GM19467 (cell line): Measurements from ENCODE around the gene OR2V1.
A peak's percentile ranks its signal among the peaks of the same experiment; 100 is the strongest.
"Not testable (repeated sequence)": the region's sequence is repeated elsewhere in the genome, so short reads cannot be mapped to it uniquely, and the experiment has no call there.

Experiments
- ATAC-seq: cut with Tn5 transposase; IDR thresholded peaks from one replicate; pipeline ENCODE4 v1.9.1; 2021; ENCODE audit warnings: mild to moderate bottlenecking, moderate library complexity; ENCODE audit not compliant: unreplicated experiment

The OR2V1 gene, protein sequence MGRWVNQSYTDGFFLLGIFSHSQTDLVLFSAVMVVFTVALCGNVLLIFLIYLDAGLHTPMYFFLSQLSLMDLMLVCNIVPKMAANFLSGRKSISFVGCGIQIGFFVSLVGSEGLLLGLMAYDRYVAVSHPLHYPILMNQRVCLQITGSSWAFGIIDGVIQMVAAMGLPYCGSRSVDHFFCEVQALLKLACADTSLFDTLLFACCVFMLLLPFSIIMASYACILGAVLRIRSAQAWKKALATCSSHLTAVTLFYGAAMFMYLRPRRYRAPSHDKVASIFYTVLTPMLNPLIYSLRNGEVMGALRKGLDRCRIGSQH

DNA sequence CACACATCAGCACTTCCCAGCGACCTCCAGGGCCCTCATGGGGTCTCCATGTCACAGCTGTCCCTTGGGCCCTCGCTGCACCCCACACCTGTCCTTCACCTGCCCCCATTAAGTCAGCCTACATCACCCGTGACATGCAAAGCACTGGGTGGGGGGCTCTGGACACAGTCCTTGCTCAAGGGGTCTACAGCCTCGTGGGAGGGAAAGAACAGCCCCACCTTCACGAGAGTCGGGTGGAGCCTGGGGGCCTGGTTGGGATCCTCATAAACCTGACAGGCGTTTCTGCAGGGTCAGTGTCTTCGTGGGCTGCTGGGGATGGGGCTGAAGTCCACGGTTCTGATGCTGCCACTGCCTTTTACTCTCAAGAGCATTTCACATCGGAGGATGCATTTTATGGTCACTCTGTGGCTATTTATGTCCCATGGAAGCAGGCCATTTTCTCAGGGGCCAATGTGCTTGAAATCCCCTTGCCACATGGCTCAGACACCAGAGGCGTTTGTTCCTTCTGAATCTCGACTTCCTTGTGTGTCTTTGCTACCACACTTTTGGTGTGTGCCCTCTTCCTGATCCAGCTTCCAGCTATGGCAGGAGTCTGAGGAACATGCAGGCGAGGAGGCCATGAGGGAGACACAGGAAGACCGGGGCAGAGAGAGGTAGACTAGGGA, at the start of gene OR2V1:
Gene OR2V1 (minus strand): TSS at position 338 of the 665 bp plus-strand sequence. CDS start 5,865 bp downstream, outside the sequence.
- no peak for ATAC-seq

DNA sequence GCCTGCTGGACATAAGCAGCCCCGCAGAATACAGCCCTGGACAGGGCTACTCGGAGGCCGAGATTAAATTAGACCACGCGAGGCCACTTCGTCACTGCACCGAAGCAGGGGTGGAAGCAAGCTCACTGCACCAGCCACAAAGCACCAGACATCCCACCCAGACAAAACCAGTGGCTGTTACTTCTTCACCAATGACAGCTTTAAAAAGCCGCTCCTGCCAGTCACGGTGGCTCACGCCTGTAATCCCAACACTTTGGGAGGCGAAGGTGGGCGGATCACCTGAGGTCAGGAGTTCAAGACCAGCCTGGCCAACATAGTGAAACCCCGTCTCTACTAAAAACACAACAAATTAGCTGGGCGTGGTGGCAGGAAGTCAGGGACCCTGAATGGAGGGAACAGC, 46.6 kb upstream of the OR2V1 start:
- ATAC-seq, result not testable (repeated sequence)

DNA sequence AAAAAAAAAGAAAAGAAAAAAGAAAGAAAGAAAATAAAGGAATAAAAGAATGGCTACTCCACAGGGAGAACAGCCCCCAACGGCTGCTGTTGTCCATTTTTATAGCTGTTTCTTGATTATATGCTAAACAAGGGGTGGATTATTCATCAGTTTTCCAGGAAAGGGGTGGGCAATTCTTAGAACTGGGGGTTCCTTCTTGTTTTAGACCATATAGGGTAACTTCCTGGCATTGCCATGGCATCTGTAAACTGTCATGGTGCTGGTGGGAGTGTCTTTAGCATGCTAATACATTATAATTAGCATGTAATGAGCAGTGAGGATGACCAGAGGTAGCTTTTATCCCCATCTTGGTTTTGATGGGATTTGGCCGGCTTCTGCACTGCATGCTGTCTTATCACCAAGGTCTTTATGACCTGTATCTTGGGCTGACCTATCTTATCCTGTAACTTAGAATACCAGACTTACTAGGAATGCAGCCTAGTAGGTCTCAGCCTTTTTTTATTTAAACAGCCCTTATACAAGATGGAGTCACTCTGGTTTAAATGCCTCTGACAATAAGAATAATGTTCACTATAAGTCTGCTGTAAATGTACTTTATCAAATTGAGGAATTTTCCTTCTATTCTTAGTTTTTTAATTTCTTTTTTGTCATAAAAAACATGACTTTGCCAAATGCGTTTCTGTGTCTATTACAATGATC, 45.4 kb upstream of the OR2V1 start:
- no peak for ATAC-seq

DNA sequence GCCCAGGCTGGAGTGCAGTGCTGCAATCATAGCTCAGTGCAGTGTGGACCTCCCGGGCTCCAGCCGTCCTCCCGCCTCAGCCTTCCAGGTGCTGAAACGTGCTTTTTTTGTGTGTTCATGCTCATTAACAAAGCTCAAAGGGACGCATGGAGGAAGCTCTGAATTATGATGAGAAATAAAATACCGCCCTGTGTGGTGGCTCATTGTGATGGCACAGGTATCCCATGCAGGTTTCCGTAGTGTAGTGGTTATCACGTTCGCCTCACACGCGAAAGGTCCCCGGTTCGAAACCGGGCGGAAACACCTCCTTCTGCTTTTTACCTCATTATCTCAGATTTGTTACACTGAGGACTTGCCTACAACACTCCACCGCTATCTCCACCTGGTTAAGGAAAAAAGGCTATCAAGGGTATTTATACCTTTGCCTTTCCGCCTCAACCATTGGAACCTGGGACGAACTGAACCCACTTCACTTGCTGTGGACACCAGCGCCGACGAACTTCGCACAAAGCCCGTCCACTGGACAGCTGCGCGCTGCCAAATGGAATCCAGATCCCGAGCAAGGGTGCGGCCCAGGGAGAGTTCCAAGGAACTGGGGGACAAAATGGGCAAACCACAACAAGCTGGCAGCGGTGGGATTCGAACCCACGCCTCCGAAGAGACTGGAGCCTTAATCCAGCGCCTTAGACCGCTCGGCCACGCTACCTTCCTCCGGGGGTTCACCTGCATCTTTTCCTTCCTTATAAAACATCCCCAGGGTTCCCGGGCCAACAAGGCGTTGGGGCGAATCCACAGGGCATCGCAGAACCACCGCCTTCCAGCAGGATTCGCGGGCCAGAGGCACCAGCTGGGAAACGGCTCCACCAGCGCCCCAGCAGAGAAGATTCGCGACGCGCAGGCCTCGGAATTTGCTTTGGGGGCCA, 42.7 kb upstream of the OR2V1 start:
- ATAC-seq, result peak; percentile 52

DNA sequence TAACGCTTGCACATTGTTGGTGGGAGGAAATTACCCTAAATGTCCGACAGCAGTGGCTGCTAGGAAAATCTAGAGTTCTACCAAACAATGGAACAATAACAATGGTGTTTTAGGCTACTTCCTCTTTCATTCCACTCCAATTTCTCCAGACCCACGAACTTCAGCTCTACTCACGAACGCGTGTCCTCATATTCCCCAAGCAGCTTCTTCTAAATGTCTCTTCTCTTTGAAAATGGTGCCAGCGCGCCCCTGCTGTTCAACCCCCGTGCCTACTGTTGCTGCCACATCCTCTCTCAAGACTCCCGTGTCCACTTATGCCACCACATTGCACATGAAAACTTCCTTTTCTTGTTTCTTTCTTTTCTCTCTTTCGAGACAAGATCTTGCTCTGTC, 42.1 kb upstream of the OR2V1 start:
- peak; percentile 31 for ATAC-seq

DNA sequence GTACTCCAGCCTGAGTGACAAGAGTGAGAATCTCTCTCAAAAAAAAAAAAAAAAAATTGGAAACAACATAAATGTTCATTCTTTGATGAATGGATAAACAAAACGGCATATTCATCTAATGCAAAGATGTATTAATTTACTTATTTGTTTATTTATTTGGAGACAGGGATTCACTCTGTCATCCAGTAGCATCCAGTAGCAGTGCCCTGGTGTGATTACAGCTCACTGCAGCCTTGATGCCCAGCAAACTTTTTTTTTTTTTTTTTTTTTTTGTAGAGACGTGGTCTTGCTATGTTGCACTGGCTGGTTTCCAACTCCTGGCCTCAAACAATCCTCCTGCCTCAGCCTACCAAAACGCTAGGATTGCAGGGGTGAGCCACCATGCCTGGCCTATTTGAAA, 40.8 kb upstream of the OR2V1 start:
- ATAC-seq, result no peak

DNA sequence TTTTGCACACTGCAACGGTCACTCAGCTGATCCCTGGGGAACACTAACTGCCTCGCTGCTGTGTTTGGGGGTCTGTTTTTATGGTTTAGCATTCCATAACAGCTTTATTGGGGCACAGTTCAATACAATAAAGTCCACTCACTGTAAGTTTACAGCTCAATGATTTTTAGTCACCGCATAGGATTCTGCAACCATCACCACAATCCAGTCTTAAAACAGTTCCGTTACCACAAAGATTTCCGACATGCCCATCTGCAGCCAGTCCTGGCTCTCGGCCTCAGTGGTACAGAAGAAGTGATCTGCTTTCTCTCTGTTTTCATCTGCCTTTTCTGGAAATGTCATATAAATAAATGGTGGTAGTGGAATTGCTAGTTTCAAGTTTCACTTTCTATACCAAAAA, 40.0 kb upstream of the OR2V1 start:
- ATAC-seq, result no peak

DNA sequence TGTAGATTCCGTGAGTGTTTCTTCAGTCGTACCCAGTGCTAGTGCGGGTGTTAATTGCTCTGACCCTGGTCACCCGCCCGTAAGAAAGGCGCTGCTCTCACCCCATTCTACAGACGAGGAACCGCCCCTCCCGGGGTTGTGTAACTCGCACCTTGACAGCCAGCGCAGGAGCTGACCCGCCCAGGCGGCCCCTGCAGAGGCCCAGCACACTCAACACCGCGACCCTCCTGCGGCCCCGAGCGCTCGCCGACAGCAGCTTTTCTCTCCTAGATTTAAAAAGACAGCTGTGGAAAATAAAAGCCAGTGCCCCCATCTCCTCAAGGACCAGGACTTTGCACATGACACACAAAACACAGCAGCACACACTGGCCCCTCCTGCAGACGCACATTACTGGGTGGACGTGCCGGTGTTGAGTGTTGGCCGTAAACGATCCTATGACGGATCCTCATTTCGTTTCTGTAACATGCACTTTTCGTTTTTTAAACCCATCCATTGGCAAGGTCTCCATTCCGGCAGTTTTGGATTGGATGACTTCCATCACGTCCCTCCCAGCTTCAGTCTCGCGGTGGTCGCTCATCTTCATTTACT, 39.4 kb upstream of the OR2V1 start:
- no peak for ATAC-seq

DNA sequence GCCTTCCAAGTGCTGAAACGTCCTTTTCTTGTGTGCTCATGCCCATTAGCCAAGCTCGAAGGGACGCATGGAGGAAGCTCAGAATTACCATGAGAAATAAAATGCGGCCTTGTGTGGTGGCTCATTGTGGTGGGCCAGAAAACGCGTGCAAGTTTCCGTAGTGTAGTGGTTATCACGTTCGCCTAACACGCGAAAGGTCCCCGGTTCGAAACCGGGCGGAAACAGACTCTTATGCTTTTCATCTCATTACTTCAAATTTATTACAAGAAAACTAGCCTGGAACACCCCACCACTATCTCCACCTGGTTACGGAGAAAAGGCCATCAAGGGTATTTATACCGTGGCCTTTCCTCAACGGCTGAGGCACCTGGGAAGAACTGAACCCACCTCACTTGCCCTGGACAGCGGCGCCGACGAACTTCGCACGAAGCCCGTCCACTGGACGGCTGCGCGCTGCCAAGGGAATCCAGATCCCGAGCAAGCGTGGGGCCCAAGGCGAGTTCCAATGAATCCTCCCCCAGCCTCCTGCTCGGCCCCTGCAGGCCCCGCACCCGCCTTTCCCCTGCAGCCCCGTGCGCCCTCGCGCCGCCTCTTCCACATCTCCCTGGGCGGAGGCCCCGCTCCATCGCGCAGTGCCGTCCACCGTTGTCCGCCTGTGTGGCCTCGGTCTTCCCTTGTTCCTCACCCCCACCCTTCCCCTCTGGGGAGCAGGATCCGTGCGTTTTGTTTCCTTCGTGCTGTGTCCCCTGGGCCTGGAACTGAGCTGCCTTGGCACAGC, 38.7 kb upstream of the OR2V1 start:
- ATAC-seq, result peak; percentile 51

DNA sequence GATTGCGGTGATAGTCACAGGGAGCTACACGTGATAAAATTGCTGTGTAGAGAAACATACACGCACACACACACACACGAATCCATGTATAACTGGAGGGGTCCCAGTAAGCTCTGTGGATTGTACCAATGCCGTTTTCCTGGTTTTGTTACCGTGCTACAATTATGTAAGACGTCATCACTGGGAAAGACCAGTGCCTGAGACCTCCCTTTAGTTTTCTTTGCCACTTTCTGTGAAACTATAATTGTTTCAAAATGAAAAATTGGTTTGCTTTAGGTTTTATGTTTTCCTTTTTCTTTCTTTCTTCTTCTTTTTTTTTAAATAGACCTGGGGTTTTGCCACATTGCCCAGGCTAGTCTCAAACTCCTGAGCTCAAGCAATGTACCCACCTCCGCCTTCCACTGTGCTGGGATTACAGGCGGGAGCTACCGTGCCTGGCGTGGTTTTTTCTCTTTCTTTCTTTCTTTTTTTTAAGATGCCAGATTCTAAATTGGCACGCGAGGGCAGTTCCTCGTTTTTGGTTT, 37.7 kb upstream of the OR2V1 start:
- no peak for ATAC-seq

DNA sequence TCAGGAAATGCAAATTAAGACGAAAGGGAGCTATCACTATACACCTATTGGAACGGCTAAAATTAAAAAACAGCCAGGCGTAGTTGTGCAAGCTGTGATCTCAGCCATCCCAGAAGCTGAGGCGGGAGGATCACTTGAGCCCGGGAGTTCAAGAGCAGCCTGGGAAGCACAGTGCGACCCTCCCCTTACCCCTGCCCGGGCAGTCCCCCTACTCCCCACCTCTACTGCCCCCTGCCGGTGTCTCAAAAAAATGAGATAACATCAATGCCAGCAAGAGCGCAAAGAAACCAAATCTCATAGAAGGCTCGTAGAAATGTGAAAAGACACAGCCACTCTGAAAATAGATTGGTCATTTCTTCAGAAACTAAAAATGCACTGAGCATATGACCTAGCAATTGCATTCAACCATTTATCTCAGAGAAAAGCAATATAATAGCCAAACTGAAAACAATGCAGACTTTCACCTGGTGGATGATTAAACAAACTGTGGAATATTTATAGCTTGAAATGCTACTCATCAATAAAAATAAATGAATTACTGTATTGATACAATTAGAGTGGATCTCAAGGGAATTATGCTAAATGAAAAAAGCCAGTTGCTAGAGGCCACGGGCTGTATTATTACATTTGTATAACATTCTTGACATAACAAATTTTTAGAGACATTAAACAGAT, 37.0 kb upstream of the OR2V1 start:
- no peak for ATAC-seq

DNA sequence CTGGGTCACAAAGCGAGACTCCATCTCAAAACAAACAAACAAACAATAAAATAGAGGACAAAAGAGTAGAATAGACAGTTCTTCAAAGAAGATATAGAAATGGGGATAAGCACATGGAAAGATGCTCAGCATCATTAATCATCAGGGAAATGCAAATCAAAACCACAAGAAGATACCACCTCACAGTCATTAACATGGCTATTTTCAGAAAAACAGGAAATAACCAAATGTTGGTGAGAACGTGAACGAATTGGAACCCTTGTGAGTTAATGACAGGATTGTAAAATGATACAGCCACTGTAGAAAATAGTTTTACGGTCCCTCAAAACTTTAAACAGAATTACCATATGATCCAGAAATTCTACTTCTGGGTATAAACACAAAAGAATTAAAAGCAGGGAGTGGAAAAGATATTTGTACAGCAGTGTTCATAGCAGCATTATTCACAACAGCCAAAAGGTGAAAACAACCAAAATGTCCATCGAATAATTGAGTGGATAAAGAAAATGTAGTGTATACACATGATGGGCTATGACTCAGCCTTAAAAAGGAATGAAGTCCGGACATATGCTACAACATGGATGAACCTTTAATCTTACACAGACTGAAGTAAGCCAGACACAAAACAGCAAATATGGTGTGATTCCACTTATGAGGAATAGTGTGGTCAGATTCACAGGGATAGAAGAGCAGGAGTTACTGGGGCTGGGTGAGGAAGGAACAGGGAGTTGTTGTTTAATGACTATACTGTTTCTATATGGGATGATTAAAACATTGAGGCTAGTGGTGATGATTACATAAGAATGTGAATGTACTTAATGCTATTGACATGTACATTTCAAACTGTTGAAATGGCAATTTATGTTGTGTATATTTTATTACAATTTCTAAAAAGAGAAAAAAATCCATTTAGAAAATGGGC, 36.1 kb upstream of the OR2V1 start:
- ATAC-seq, result no peak

DNA sequence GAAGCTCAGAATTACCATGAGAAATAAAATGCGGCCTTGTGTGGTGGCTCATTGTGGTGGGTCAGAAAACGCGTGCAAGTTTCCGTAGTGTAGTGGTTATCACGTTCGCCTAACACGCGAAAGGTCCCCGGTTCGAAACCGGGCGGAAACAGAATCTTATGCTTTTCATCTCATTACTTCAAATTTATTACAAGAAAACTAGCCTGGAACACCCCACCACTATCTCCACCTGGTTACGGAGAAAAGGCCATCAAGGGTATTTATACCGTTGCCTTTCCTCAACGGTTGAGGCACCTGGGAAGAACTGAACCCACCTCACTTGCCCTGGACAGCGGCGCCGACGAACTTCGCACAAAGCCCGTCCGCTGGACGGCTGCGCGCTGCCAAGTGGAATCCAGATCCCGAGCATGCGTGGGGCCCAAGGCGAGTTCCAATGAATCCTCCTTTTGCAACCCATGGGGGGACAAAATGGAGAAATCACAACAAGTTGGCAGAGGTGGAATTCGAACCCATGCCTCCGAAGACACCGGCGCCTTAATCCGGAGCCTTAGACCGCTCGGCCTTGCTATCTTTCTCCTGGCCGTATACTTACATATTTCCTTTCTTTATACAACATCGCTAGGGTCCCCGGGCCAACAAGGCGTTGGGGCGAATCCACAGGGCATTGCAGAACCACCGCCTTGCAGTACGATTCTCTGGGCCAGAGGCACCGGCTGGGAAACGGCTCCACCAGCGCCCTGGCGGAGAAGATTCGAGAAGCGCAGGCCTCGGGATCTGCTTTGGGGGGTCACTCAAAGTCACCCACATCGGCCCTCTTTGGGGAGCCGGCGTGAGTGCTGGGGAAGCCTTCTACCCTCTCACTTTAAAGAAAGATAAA, 33.3 kb upstream of the OR2V1 start:
- no peak for ATAC-seq

DNA sequence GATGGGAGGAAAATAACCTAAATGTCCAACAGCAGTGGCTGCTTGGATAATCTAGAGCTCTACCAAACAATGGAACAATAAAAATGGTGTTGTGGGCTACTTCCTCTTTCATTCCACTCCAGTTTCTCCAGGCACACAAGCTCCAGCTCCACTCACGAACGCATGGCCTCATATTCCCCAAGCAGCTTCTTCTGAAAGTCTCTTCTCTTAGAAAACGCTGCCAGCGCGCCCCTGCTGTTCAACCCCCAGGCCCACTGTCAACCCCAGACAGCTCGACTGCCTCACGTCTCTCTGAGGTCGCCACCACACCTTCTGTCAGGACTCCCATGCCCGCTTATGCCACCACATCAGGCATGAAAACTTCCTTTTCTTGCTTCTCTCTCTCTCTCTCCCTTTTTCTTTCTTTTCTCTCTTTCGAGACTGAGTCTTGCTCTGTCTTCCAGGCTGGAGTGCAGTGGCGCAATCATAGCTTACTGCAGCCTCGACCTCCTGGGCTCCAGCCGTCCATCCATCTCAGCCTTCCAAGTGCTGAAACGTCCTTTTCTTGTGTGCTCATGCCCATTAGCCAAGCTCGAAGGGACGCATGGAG, 32.6 kb upstream of the OR2V1 start:
- no peak for ATAC-seq

DNA sequence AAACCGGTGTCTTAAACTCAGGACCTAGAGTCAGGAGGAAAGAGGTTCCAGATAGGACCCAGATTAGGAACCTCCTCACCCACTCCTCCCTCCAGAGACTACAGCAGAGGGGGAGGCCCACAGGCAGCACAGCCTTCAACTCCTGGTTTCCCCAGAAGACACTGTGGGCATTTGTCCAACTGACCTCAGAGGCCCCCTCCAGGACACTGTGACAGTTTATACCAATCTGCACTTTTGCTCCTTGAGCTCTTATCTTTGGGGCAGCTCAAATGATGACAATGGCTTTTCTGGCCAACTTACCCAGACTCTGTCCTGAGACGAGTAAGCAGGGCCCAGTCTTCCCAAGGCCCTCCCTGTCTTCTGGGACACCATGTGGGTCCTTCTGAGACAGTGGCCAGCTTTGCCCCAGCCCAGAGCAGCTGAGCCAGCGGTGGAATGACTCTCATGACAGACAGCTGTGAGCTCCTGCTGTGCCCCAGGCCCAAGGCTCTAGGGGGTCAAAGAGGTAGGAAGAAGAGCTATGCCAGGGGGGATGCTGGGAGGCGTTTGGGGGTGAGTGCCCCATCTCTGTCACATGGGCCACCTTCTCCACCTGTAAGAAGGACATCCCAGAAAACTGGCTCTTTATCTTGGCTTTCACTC, 30.7 kb upstream of the OR2V1 start:
- no peak for ATAC-seq
